ENCODE measurements around the gene HOMER2.
"Not testable (repeated sequence)": the region's sequence is repeated elsewhere in the genome, so short reads cannot be mapped to it uniquely, and the experiment has no call there.

Gene HOMER2

DNA sequence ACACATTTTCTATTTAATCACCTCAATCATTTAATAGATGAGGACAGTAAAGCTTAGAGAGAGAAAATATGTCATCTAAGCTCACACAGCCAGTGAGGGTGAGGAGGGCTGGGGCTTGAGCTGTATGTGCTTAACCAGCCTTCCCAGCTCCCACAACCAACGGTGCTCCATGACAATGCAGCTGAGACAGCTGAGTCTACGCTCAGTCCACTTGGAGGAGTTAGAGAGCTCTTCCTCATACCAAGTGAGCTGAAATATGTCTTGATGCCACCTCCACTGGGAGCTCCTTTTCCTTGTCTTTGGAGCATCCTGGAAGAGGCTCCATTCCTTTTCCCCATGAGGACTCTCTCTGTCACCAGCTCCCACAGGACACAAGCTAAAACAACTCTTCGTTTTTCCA, 9.3 kb downstream of the HOMER2 start:
- TF ChIP-seq, protein P1, sequence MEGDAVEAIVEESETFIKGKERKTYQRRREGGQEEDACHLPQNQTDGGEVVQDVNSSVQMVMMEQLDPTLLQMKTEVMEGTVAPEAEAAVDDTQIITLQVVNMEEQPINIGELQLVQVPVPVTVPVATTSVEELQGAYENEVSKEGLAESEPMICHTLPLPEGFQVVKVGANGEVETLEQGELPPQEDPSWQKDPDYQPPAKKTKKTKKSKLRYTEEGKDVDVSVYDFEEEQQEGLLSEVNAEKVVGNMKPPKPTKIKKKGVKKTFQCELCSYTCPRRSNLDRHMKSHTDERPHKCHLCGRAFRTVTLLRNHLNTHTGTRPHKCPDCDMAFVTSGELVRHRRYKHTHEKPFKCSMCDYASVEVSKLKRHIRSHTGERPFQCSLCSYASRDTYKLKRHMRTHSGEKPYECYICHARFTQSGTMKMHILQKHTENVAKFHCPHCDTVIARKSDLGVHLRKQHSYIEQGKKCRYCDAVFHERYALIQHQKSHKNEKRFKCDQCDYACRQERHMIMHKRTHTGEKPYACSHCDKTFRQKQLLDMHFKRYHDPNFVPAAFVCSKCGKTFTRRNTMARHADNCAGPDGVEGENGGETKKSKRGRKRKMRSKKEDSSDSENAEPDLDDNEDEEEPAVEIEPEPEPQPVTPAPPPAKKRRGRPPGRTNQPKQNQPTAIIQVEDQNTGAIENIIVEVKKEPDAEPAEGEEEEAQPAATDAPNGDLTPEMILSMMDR (IDR thresholded peaks at IDR 0.05; ENCODE audit: low read depth, low read length), result 0 out of 2 replicates have a peak, but pooled peaks have one; percentile 3
- Histone ChIP-seq H3K9me3 (ENCODE audit: severe bottlenecking) (no peaks in the 10 kb centered on the region), H3K27ac (no peak overlapping the region), H3K4me3 (ENCODE audit: low read depth, low read length) (no peak overlapping the region), H3K36me3 (no peaks in the 10 kb centered on the region), H3K27me3 (ENCODE audit: insufficient read depth, low read depth, severe bottlenecking) (no peaks in the 10 kb centered on the region)
- no peak for DNase-seq

DNA sequence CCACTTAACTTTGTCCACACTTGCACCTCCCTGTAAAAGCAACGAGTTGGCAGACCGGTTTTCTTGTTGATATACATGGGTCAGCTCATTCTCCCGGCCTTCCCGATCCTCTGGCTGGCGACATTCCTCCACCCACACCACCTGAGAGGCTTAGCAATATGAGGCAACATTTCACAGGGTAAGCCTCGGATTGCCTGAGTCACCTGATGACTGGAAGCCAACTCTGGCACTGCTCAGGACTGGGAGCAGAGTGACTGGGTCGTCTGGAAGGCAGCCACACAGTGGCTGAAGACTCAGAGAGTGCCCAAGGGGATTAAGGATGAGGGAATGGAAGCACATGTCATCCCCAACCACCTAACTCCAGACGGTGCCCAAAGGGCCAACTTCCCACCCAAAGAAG, 9.8 kb downstream of the HOMER2 start:
- TF ChIP-seq, protein P1 (IDR thresholded peaks at IDR 0.05; ENCODE audit: low read depth, low read length), result no peak
- H3K27me3 ChIP-seq (ENCODE audit: insufficient read depth, low read depth, severe bottlenecking), result no peaks in the 10 kb centered on the region
- no peak for DNase-seq

DNA sequence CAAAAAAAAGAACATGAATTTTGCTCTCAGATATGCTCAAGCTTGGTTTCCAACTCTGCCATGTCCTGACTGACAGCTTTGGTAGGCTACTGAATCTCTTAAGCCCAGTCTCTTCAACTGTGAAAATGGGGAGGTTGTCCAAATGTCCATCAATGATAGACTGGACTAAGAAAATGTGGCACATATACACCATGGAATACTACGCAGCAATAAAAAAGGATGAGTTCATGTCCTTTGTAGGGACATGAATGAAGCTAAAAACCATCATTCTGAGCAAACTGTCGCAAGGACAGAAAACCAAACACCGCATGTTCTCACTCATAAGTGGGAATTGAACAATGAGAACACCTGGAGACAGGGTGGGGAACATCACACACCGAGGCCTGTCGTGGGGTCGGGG, 12.8 kb downstream of the HOMER2 start:
- not testable (repeated sequence) for DNase-seq, H3K36me3 ChIP-seq, H3K27ac ChIP-seq

More for the DNA sequence above, 9.8 kb downstream of the HOMER2 start:
- no peaks in the 10 kb centered on the region for H3K36me3 ChIP-seq
- no peaks in the 10 kb centered on the region for H3K9me3 ChIP-seq (ENCODE audit: severe bottlenecking)
- no peak overlapping the region for H3K27ac ChIP-seq
- H3K4me3 ChIP-seq (ENCODE audit: low read depth, low read length), result no peak overlapping the region

DNA sequence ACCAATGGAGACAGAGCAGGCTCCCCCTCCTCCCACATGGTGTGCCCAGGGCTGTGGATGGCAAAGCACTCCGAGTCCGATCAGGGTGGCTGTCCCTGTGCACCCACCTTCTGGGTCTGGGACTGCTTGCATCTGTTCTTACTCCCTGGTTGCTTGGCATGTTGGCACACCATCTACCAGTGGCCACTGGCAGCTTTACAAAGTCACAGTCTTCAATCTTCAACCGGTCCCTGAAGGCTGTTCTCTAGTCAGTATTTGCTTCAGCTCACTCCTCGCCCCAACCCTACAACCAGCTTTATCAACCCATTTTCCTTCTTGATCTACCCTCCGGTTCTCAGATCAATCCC, 14.8 kb downstream of the HOMER2 start:
- TF ChIP-seq, protein P1 (IDR thresholded peaks at IDR 0.05; ENCODE audit: low read depth, low read length), result no peak
- Histone ChIP-seq H3K27ac (no peak overlapping the region), H3K36me3 (no peaks in the 10 kb centered on the region), H3K27me3 (ENCODE audit: insufficient read depth, low read depth, severe bottlenecking) (no peaks in the 10 kb centered on the region), H3K4me3 (ENCODE audit: low read depth, low read length) (no peak overlapping the region), H3K9me3 (ENCODE audit: severe bottlenecking) (no peaks in the 10 kb centered on the region)
- no peak for DNase-seq

More for the DNA sequence above, 12.8 kb downstream of the HOMER2 start:
- not testable (repeated sequence) for H3K9me3 ChIP-seq (ENCODE audit: severe bottlenecking); H3K4me3 ChIP-seq (ENCODE audit: low read depth, low read length); H3K27me3 ChIP-seq (ENCODE audit: insufficient read depth, low read depth, severe bottlenecking)

DNA sequence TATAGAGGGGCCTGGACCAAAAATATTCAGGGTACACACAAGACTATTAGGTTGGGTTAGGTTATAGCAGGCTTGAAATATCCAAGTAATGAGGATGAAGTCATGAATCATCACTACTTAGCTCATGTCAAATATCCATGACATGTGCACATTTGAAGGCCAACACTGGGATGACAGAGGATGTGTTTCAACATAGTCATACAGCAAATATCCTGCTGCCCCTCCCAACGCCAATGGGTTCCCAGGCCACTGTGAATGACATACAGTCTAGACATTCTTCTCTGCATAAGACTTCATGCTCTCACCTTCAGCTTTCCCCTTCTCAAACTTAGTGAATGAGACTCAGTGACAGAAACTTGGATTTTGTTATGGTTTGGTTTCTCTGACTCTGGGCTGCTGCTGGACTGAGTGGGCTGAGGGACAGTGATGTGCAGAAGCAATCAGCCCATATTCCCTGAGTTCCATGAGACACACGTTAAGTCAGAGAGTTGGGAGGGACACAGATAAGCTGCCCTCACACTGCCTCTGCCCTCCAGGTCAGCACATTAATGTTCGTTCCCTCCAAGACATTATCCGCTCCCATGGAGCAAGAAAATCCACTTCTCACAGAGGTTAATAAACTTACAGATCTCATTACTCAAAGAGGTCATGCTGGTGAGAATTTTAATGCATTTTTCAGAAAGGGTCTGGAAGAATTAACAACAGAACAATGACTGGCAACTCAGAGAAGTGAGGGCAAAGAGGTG, 15.4 kb downstream of the HOMER2 start:
- Histone ChIP-seq H3K9me3 (ENCODE audit: severe bottlenecking) (no peaks in the 10 kb centered on the region), H3K36me3 (no peaks in the 10 kb centered on the region), H3K4me3 (ENCODE audit: low read depth, low read length) (no peak overlapping the region), H3K27me3 (ENCODE audit: insufficient read depth, low read depth, severe bottlenecking) (no peaks in the 10 kb centered on the region), H3K27ac (no peak overlapping the region)
- TF ChIP-seq, protein P1 (IDR thresholded peaks at IDR 0.05; ENCODE audit: low read depth, low read length), result no peak
- DNase-seq, result no peak

DNA sequence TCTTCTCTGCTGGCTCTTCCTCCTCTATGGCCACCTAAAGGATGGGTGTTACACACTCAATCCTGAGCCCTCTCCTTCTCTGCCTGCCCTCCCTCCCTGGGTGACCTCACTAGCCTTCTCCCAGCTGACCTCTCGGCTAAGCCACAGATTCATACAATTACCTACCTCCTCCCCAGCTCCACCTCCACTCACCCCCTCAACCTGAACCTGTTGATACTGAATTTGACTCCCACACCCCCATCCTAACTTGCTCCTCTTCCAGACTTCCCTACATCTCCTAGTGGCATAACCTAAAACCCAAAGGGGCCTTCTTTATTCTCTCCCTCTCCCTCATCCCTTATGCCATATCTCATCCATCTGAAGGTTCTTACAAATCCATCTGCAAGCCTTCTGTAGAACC, 17.1 kb downstream of the HOMER2 start:
- no peaks in the 10 kb centered on the region for H3K36me3 ChIP-seq
- TF ChIP-seq, protein P1 (IDR thresholded peaks at IDR 0.05; ENCODE audit: low read depth, low read length), result no peak

More for the DNA sequence above, 17.1 kb downstream of the HOMER2 start:
- Histone ChIP-seq H3K27me3 (ENCODE audit: insufficient read depth, low read depth, severe bottlenecking) (no peaks in the 10 kb centered on the region), H3K27ac (no peak overlapping the region), H3K9me3 (ENCODE audit: severe bottlenecking) (no peaks in the 10 kb centered on the region), H3K4me3 (ENCODE audit: low read depth, low read length) (no peak overlapping the region)
- no peak for DNase-seq

Measured in WERI-Rb-1 (cell line).